H7 (cell line): ENCODE data around the gene TRIO. TPM values are rescaled to one million over a fixed set of nuclear protein-coding genes. Genes with fewer than 3 reads are reported as not detected.

Source experiments
- total RNA-seq: library from RNA; depleted of rRNA; stranded (reverse); fragments of >200 nt; shearing (Covaris generic); gene quantifications from 2 replicates; pipeline ENCODE4 v1.2.3, GENCODE V29; 2014; rRNA removed

Gene TRIO
- total RNA-seq, 1 experiment from 2014 or later = 39.7 TPM

Other genes starting within 250 kb of the TRIO start
- 0.07 and 0.41 TPM in 2 replicates for gene DNAH5, start 198.7 kb upstream of the TRIO start, total RNA-seq